Activated CD8-positive, alpha-beta memory T cell treated with anti-CD3 and anti-CD28 coated beads, Interleukin-2, amount 50 U/mL, for 1 hour (primary cell): ENCODE measurements around the gene HOMER3.

ENCODE experiments used
- DNase-seq: peaks from one replicate; pipeline ENCODE4 v3.0.0-alpha.2; 2020; ENCODE audit errors: extremely low read depth

The HOMER3 gene

DNA sequence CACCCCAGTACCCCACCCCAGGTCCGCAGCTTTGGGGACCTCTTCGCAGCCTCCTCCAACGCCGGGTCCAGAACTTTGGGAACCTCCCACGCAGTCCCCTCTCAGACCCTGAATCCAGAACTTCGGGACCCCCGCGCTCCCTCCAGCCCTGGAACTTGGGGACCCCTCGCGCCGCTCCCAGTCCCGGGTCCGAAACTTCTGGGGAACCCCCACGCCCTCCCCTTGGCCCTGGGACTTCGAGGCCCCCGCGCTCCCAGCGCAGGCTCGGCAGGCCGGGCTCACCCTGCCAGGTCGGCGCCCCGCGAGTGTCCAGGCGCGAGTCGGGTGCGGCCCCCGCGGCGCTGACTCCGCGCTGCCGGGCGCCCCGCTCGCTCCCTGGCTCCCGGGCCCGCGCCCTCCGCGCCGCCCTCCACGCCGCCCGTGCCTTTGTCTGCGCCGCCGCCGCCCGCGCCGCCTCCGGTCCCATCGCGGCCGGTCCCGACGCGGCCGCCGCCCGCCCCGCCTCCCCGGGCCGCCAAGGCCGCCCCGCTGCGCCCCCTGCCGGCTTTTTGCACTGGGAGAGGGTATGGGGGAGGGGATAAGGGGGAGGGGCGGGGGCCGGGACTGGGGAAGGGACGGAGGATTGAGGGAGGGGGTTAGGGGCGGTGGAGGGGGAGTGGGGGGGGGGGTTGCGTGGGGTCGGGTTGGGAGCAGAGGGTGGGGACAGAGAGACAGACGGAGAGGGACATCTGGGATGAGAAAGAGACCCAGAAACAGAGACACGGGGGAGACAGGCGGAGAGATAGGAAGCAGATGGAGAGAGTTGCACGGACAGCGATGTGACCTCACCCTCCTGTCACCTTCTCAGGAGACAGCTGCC is at the start of gene HOMER3:
Gene HOMER3, minus strand, starts transcription at position 449 of the 859 bp plus-strand sequence. CDS start 2,235 bp downstream, outside the sequence.
- DNase-seq = no peak

DNA sequence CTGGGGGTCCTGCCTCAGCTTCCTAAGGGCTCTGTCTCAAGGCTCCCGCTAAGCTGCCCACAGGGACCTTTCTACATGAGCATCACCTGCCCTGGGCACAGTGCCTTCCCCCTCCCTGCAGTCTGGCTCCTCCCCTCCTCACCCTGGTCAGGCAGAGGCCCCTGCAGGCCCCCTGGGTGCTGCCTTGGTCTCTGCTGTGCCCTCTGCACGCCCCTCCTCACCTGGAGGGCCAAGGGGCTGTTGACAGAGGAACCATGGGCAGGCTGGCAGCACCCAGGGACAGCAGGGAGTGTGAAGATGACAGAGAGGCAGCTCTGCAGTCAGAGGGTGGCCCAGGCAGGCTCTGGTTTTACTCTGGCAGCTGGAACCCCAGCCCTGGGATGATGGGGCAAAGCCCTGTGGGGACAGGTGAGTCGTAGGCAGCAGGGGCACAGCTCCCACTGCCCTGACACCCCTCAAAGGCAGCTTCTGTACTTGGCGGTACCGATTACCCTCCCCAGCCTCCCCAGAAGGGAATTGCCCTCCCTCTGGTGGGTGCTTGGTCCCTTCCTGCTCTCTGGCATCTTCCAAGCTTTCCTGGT is 49.2 kb upstream of the HOMER3 start:
- DNase-seq = no peak

DNA sequence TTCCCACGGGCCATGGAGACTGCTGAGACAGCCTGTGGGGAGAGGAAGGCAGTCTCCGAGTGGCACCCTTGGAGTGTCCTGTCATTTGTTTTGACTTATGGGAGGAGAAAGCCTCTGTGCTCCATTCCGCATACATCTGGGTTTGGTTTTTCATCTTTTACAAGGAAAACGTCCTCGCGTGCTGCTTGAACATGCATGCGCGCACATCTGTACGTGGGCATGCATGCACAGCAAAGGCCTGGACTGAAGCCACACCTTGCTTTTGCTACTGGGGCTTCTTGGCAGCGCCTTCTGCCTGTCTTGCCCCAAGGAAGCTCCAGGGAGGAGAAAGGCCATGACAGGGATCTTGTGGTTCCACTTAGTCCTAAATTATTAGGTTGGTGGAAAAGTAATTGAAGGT is 48.3 kb upstream of the HOMER3 start:
- no peak for DNase-seq

DNA sequence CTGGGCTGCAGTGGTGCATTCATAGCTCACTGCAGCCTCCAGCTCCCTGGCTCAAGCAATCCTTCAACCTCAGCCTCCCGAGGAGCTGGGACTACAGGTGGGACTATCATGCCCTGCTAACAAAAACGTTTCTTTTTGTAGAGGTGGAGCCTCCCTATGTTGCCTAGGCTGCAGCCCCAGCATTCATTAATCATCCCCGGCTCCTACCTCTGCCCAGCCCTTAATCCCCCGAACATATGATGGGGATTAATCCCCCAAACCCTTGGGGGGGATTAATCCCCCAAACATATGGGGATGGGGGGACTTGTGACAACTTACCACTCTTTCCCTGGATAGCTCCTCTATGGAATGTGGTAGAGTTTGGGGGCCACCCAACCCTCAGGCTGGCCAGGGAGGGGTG is 46.4 kb upstream of the HOMER3 start:
- no peak for DNase-seq

DNA sequence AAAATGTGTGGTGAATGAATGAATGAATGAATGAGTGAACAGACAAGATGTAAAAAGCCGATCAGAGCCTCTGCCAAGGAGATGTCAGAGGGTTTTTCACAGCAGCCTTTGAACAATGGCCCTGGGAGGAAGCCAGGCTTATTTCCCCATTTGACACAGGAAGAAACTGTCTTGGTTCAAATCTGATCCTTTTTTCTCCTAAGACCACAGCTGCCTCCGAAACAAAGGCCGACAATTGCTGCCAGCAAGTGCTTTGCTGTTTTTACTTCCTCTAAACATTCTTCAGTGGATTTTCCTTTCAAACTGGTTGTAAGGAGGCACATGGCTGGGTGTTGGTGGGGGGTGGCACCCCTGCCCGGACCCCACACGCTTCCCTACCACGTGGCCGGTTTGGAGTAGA is 44.2 kb upstream of the HOMER3 start:
- no peak for DNase-seq

DNA sequence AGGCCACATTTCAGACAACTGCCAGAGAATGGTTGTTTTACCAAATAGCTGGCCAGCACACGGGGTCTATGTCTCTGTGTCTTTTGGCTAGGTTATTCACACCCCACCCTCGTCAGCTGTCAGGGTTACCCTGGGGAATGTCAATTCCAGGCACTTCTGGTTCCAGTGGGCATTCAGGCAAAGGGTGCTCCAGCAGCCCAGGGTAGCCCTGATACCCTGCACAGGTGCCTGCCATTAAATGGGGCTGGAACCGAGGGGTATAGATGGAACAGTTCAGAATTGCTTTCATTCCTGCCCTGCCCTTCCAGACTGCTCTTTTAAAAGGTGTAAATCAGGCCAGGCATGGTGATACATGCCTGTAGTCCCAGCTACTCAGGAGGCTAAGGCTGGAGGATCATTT is 43.2 kb upstream of the HOMER3 start:
- DNase-seq = no peak

DNA sequence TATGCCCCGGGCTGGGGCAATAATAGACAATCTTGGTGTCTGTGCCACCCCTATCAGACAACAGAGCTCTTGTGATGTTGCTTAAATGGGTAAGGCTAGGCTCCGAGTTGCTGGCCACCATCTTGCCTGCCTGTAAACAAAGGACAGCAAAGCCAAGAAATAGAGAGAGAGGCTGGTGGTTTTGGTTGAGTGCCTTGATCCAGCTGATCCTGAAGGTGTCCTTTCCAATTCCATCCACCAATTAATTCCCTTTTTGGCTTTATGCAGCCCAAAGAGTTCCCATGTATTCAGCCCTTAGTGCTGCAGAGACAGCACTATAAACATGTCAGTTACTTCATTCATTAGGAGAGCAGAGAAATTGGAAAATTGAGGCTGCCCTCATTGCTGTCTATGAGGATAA is 41.7 kb upstream of the HOMER3 start:
- no peak for DNase-seq

DNA sequence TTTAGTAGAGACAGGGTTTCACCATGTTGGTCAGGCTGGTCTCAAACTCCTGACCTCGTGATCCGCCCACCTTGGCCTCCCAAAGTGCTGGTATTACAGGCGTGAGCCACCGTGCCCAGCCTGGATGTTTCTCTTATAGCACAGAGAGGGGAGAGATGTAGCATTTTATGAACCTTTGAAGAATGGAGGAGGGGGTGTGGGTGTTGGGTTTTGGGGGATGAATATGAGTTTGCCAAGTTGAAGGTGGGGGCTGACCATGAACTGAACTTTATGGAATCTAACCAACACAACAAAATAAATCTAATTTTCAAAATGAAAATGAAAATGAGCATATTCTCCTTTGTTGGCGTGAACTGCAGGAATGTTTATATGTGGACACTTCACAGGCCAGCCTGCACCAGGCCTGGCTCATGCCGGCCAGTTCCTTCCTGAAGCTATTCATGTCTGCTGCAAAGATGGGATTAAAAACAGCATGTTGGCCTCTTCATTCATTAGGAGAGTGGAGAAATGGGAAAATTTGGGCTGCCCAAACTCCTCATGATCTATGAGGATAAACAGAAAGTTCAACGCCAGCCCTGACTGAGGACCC is 39.5 kb upstream of the HOMER3 start:
- no peak for DNase-seq

DNA sequence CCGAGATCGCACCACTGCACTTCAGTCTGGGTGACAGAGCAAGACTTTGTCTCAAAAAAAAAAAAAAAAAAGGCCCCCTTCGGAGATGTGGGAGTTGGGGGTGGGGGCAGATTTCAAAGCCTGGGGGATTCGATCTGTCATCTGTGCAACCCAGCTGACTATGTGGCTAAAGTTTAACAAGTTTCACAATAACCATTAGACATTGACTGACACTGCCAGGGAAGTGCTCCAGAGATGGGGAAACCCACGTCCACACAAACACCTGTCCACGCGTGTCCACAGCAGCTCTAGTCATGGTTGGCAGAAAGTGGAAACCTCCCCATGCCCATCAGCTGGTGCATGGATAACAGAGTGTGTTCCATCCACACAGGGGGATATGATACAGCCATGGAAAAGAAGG is 37.6 kb upstream of the HOMER3 start:
- no peak for DNase-seq

DNA sequence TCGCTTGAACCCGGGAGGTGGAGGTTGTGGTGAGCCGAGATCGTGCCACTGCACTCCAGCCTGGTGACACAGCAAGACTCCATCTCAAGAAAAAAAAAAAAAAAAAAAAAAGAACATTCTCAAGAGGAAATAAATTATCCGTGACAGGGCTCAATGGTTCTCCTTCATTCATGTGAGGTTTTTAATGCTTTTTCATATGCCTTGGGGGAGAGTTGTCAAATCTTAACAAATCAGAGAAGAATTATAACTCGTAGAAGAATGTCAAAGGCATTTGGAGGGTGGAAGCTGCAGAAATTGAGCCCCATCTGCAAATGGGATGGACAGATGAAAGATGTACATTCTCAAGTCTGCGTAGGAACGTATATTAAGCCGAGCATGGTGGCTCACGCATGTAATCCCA is 34.9 kb upstream of the HOMER3 start:
- DNase-seq = no peak

DNA sequence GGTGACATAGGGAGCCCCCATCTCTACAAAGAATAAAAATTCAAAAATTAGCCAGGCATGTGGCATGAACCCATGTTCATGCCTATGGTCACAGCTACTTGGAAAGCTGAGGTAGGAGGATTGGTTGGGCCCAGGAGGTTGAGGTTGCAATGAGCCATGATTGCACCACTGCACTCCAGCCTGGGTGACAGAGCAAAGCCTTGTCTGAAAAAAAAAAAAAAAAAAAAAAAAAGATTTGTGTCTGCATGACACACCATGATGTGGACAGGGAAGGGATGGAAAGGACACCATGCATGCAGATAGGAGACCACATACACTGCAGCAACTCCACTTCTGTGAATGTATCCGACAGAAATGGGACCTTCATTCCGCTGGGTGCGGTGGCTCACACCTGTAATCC is 34.0 kb upstream of the HOMER3 start:
- no peak for DNase-seq

DNA sequence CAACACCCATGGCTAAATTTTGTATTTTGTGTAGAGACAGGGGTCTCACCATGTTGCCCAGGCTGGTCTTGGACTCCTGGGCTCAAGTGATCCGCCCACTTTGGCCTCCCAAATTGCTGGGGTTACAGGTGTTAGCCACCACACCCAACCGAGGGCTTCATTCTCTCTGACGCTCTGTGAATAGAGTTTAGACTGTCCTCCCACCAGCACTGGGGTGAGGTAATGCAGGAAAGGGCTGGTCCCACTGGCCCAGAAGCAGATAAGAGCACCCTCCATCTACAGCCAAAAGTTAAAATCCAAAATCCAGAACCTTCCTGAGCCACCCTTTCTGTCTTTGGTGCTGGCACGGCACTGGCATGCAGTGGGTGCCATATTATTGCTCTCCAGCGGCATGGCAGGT is 31.8 kb upstream of the HOMER3 start:
- DNase-seq = no peak

DNA sequence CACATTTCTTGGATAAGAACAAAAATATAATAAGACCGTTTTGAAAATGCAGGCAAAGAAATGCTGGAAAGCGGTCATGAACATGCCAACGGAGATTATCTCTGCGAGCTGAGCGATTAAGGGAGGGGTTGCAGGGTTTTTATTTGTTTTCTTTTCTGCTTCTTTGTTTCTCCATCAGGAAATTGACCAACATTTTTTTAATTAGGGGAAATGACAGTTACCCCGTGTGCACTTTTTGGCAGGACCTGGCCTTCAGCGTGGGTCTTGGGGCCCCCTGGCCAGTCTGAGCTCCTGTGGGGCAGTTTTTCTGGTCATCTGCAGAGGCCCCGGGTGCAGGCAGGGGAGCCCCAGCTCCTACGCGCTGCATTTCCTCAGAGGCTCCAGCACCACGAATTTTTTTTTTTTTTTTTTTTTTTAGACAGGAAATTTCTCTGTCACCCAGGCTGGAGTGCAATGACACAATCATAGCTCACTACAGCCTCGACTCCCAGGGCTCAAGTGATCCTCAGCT is 31.3 kb upstream of the HOMER3 start:
- DNase-seq = no peak

DNA sequence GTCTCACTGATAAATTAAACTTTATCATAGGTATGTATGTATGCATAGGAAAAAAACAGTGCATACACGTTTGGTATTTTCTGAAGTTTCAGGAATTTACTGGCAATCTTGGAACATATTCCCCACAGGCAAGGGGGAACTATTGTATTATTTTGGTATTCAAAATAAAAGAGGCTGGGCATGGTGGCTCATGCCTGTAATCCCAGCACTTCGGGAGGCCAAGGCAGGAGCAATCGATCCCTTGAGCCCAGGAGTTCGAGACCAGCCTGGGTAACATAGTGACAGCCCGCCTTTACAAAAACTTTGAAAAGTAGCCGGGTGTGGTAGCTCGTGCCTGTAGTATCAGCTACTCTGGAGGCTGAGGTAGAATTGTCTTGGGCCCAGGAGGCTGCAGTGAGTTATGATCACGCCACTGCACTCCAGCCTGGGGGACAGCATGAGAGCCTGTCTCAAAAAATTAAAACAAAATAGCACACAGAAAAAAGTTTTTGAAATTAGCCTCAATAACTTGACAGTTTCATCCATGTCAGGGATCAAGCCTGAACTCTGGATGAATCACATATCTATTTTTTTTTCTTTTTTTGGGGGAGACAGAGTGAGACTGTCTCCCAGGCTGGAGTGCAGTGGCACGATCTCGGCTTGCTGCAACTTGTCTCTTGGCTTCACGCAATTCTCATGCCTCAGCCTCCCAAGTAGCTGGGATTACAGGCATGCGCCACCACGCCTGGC is 29.1 kb upstream of the HOMER3 start:
- no peak for DNase-seq

DNA sequence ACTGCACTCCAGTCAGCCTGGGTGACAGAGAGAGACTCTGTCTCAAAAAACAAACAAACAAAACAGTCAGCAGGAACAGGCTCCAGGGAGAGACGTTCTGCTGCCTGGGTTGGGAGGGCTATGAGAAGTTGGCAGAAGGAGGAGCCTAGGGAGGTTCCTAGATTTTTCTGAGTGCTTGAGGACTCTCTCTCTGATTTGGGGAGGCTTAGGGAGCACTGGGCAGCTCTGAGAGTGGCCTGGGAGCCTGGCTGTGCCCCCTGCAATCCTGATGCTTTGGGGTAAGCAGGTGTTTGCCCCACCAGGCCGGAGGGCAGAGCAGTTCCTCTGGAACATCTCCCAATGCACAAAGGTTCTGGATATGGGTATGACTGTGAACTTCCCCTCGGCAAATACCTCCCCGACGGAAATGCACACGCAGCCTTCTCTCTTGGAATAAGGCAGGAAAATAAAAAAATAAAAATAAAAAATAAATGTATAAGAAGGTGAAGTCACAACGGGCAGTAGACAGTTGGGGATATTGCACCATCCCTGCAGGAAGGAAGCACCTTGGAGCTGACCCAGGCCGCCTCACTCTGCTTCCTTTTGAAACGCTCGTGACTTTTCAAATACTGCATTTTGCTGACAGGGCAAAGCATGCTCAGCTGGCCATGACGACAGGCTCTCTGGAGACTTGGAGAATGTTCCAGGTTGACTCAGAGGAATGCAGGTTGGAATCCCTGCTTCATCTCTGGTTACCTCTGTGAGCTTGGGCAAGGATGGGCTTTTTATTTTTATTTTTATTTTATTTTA is 26.5 kb upstream of the HOMER3 start:
- no peak for DNase-seq

DNA sequence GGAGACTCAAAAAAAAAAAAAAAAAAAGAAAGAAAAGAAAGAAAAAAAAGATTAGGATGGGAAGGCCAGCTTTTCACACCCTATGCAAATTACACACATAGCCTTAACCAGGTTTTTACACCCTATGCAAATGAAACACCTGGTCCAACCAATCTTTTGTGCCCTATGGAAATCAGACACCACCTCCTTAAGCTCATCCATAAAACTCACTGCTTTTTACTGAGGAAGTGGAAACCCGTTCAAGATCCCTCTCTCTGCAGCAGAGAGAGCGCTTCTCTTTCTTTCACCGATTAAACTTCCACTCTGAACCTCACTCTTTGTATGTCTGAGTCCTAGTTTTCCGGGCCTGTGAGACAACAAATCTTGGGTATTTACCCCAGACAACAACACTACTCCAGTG is 25.3 kb upstream of the HOMER3 start:
- DNase-seq = no peak

DNA sequence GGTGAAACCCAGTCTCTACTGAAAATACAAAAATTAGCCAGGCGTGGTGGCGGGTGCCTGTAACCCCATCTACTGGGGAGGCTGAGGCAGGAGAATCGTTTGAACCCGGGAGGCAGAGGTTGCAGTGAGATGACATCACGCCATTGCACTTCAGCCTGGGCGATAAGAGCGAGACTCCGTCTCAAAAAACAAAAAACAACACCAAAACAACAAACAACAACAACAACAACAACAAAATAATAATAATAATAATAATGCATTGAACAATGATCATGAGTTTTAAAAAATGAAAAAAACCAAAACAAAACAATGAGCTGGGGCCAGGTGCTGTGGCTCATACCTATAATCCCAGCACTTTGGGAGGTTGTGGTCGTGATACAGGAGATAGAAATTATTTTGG is 23.1 kb upstream of the HOMER3 start:
- DNase-seq = no peak

DNA sequence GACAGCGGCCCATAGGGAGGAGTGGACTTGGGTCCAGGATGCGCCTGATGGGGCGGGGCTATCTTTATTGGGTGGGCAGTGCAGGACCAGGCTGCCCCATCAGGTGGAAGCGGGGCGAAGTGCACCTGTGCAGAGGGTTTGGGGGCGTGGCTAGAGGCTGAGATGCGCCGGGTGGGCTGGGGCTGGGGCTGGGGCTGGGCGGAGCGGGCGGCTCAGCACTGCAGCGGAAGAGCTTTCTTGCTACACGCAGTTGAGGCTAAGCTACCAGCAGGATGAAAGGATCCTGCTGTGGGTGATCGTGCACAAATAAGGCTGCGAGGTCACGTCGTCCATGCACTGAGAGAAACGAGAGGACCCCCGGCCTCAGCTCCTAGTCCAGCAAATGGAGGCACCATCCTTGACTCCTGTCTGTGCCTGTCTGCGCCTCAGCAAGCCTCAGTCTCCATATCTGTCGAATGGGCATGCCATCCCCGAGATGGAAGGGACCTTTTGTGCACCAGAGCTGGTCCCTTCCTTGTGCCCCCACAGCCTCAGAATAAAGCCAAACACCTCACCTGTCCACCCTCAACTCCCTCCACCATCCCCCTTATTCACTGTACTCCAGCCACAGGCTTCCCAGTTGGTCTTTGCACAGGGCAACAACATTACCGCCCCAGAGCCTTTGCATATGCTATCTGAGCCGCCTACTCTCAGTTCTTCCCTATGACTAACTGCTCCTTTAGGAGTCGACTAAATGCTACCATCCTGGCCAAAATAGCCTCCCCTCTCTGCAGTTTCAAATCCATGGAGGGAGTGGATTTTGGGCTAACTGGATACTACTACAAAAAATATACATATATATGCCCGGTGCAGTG is 21.0 kb upstream of the HOMER3 start:
- no peak for DNase-seq

DNA sequence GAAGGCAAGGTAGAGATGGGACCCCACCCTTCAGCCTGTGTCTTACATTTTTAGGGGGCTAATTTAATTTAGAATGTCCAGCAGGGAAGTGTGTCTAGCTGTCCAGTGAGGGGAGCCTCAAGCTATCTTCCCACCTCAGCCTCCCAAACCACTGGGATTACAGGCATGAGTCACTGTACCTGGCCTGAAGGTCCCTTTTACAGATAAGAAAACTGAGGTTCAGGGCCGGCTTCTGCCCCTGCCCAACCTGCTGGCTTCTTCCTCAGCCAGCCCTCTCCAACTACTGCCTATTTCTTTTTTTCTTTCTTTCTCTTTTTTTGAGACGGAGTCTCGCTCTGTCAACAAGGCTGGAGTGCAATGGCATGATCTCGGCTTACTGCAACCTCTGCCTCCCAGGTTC is 19.4 kb upstream of the HOMER3 start:
- no peak for DNase-seq

DNA sequence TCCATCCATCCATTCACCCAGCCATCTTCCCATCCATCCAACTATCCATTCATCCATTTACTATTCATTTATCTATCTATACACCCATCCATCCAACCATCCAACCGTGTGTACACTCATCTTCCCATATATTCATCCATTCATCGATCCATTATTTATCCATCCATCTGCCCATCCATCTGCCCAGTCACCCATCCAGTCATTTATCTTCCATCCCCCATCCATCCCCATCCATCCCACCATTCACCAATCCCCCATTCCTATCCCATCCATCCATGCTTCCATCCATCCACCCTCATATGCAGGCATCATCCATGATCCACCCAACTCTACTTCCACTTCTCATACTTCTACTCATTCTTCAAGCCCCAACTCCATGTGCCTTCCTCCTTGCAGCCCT is 14.0 kb upstream of the HOMER3 start:
- no peak for DNase-seq

DNA sequence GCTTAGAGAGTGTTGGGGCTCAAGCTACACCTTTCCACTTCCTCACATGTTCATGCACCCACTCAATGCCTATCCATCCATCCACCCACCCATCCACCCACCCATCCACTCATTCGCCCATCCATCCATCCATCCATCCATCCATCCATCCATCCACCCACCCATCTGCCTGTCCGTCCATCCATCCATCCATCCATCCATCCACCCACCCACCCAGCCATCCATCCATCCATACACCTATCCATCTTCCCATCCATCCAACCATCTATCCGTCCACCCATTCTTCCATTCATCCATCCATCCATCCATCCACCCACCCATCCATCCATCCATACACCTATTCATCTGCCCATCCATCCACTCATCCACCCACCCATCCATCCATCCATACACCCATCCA is 13.1 kb upstream of the HOMER3 start:
- DNase-seq = no peak
